ENCODE data around the gene VSNL1. TPM values are rescaled to one million over a fixed set of nuclear protein-coding genes. Genes with fewer than 3 reads are reported as not detected.

The VSNL1 gene
- total RNA-seq, 1 experiment from 2014 or later: not detected

- Histone ChIP-seq H3K4me3 (no peak overlapping the region), H3K36me3 (ENCODE audit: low read depth) (no peaks in the 10 kb centered on the region), H3K4me1 (replicated peaks; ENCODE audit: insufficient read depth) (peaks cover 17% of the 10 kb centered on the region), H3K79me2 (ENCODE audit: low read depth) (no peaks in the 10 kb centered on the region), H2AFZ (no peak overlapping the region), H3K9me2 (ENCODE audit: insufficient read depth) (no peaks in the 10 kb centered on the region), H4K20me1 (ENCODE audit: insufficient read depth) (no peaks in the 10 kb centered on the region), H3K9me3 (ENCODE audit: insufficient read depth, low read depth) (no peaks in the 10 kb centered on the region), H3K27me3 (ENCODE audit: insufficient read depth, low read depth) (no peaks in the 10 kb centered on the region), H3F3A (ENCODE audit: insufficient read depth, low read depth) (0 out of 2 replicates have a peak, but pooled peaks cover 4% of the 10 kb centered on the region), H3K4me2 (no peak overlapping the region), H3K27ac (no peak overlapping the region)
- BruUV-seq (replicated peaks): no TSS peak
- intact Hi-C loops (cut with micrococcal nuclease; ENCODE audit: unreplicated experiment): no loop called here
- ChIA-PET CTCF (no interaction called here), POLR2A (ENCODE audit: unreplicated experiment) (no interaction called here)
- TF ChIP-seq CTCF (conservative IDR thresholded peaks at IDR 0.05) (no peak), EZH2 (IDR thresholded peaks at IDR 0.05; ENCODE audit: low read depth) (no peak)
- DNase-seq: no peak
These were observed 99.9 kb downstream of the VSNL1 start for GRCh38 chr2:17640406-17640805.

GRCh38 chr2:17643031-17643615, 102.6 kb downstream of the VSNL1 start:
- H3K9me3 ChIP-seq (ENCODE audit: insufficient read depth, low read depth): no peaks in the 10 kb centered on the region
- H3K4me1 ChIP-seq (replicated peaks; ENCODE audit: insufficient read depth): peaks cover 28% of the 10 kb centered on the region
- no peak overlapping the region for H3K4me3 ChIP-seq
- no peaks in the 10 kb centered on the region for H3K36me3 ChIP-seq (ENCODE audit: low read depth)
- peak overlapping the region; percentile 83 for H2AFZ ChIP-seq
- ChIA-PET CTCF (interaction anchor here (0.6 kb wide), 1 partner anchor 1144 kb away, joined by 3 read pairs; no protein-coding TSS in a partner anchor), POLR2A (ENCODE audit: unreplicated experiment) (interaction anchor here (0.6 kb wide), 1 partner anchor 28 kb away, joined by 6 read pairs; no protein-coding TSS in a partner anchor)
- H4K20me1 ChIP-seq (ENCODE audit: insufficient read depth): no peaks in the 10 kb centered on the region
- no peaks in the 10 kb centered on the region for H3K9me2 ChIP-seq (ENCODE audit: insufficient read depth)
- no peaks in the 10 kb centered on the region for H3K27me3 ChIP-seq (ENCODE audit: insufficient read depth, low read depth)
- BruUV-seq (replicated peaks): no TSS peak
- H3K79me2 ChIP-seq (ENCODE audit: low read depth): no peaks in the 10 kb centered on the region
- TF ChIP-seq CTCF (conservative IDR thresholded peaks at IDR 0.05) (no peak), EZH2 (IDR thresholded peaks at IDR 0.05; ENCODE audit: low read depth) (no peak)
- intact Hi-C loops (cut with micrococcal nuclease; ENCODE audit: unreplicated experiment): no loop called here
- peaks cover 8% of the 10 kb centered on the region; the same call in 1 of the 2 replicates for H3F3A ChIP-seq (ENCODE audit: insufficient read depth, low read depth)
- peak overlapping the region; percentile 47; the same call in 1 of the 2 replicates for H3K27ac ChIP-seq
- peak overlapping the region; percentile 38 for H3K4me2 ChIP-seq
- peak; percentile 32 to 74 for DNase-seq

GRCh38 chr2:17644997-17645720, 104.7 kb downstream of the VSNL1 start:
- H3K36me3 ChIP-seq (ENCODE audit: low read depth): no peaks in the 10 kb centered on the region
- POLR2A ChIA-PET (ENCODE audit: unreplicated experiment): no interaction called here
- no peak overlapping the region for H3K4me2 ChIP-seq
- no peak overlapping the region for H3K4me3 ChIP-seq
- no peaks in the 10 kb centered on the region for H3K9me3 ChIP-seq (ENCODE audit: insufficient read depth, low read depth)
- H3K27ac ChIP-seq: no peak overlapping the region
- DNase-seq: no peak
- H3F3A ChIP-seq (ENCODE audit: insufficient read depth, low read depth): peaks cover 8% of the 10 kb centered on the region; the same call in 1 of the 2 replicates
- H3K9me2 ChIP-seq (ENCODE audit: insufficient read depth): no peaks in the 10 kb centered on the region
- H2AFZ ChIP-seq: no peak overlapping the region
- no peaks in the 10 kb centered on the region for H3K27me3 ChIP-seq (ENCODE audit: insufficient read depth, low read depth)
- CTCF ChIA-PET: no interaction called here
- H3K4me1 ChIP-seq (replicated peaks; ENCODE audit: insufficient read depth): peaks cover 28% of the 10 kb centered on the region
- H3K79me2 ChIP-seq (ENCODE audit: low read depth): no peaks in the 10 kb centered on the region
- no peaks in the 10 kb centered on the region for H4K20me1 ChIP-seq (ENCODE audit: insufficient read depth)
- intact Hi-C loops (cut with micrococcal nuclease; ENCODE audit: unreplicated experiment): no loop called here
- TF ChIP-seq CTCF (conservative IDR thresholded peaks at IDR 0.05): no peak
- TF ChIP-seq EZH2 (IDR thresholded peaks at IDR 0.05; ENCODE audit: low read depth): no peak
- no TSS peak for BruUV-seq (replicated peaks)

Data from PC-9 (cell line).